HCT116 (cell line): ENCODE results near the gene USP10. TPM values are rescaled to one million over a fixed set of nuclear protein-coding genes. Genes with fewer than 3 reads are reported as not detected.

Experiments
- ATAC-seq: fragments of 200-7000 bp; cut with Tn5 transposase; 2 replicates; pipeline ENCODE4 v1.9.1; 2020; ENCODE audit warnings: mild to moderate bottlenecking, moderate library complexity
- BruUV-seq: library from RNA; stranded (reverse); fragments of 400-500 nt; replicated peaks from 2 replicates; lab custom pipeline; 2021; lab: Mats Ljungman, UMichigan
- CTCF ChIA-PET: fragments of 300-600 bp; sonication (Branson Sonifier 250); formaldehyde crosslinking; loops from one replicate; lab custom pipeline; 2021; ENCODE audit warnings: antibody characterized with exemption; lab: Charles Lee
- POLR2A ChIA-PET: fragments of 300-600, 350-600 bp; sonication (Branson Sonifier 250); formaldehyde crosslinking; loops from one replicate; lab custom pipeline; 2021; ENCODE audit warnings: antibody characterized with exemption; lab: Charles Lee
- RAD21 ChIA-PET, 2 experiments: fragments of 300-600 bp; sonication (Branson Sonifier 250); formaldehyde crosslinking; loops; one replicate each; lab custom pipeline; 2023; ENCODE audit warnings: low total read pairs in 2 of 2; ENCODE audit not compliant: uncharacterized antibody in 2 of 2, unreplicated experiment in 2 of 2, low non-redundant PET in 1 of 2; lab: Charles Lee
- DNase-seq: peaks from one replicate; pipeline ENCODE4 v3.0.0-alpha.2; 2010; ENCODE audit warnings: low read depth, low spot score
- H2AFZ ChIP-seq: fragments of 200-600 bp; shearing (Covaris generic), sonication (generic); 2 replicates; pipeline ENCODE4 v1.6.1; 2017; ENCODE audit warnings: low read depth, mixed run types, mixed read lengths, antibody characterized with exemption, low read length; ENCODE audit not compliant: poor library complexity, severe bottlenecking
- H3K27ac ChIP-seq: 2 replicates; pipeline ENCODE4 v1.5.1; 2012; ENCODE audit warnings: low read depth, low read length
- H3K27me3 ChIP-seq: fragments of 200-600 bp; sonication (generic); 2 replicates; pipeline ENCODE4 v1.6.1; 2016; ENCODE audit warnings: mixed run types, low read length, mixed read lengths; ENCODE audit not compliant: insufficient read depth
- H3K36me3 ChIP-seq, 2 experiments: fragments of 200-500 bp in 1 of 2; fragments of 200-600 bp in 1 of 2; sonication (Bioruptor generic) in 1 of 2; sonication (generic) in 1 of 2; 2 replicates each; pipeline versions ENCODE4 v1.5.1 to v1.6.1; 2014 to 2016; ENCODE audit warnings: low read length in 2 of 2, inconsistent platforms in 1 of 2, mixed read lengths in 1 of 2, mixed run types in 1 of 2; ENCODE audit not compliant: insufficient read depth in 2 of 2, control insufficient read depth in 1 of 2
- H3K4me1 ChIP-seq, 2 experiments: fragments of 200-600 bp in 1 of 2; sonication (generic) in 1 of 2; 2 replicates each; pipeline versions ENCODE4 v1.5.1 to v1.6.1; 2012 to 2017; ENCODE audit warnings: low read length in 2 of 2, inconsistent platforms in 1 of 2, mild to moderate bottlenecking in 1 of 2, mixed read lengths in 1 of 2, mixed run types in 1 of 2, moderate library complexity in 1 of 2; ENCODE audit not compliant: insufficient read depth in 2 of 2, control insufficient read depth in 1 of 2
- H3K4me2 ChIP-seq: fragments of 200-600 bp; sonication (generic); 2 replicates; pipeline ENCODE4 v1.6.1; 2017; ENCODE audit warnings: mixed run types, low read length, mixed read lengths
- H3K4me3 ChIP-seq, 2 experiments: fragments of 200-600 bp in 1 of 2; sonication (generic) in 1 of 2; replicated peaks in 1 of 2; 2 replicates each; pipeline ENCODE4 v1.5.1; 2011 to 2016; ENCODE audit warnings: low read length in 2 of 2, control low read depth in 1 of 2, low read depth in 1 of 2, mild to moderate bottlenecking in 1 of 2, mixed read lengths in 1 of 2, mixed run types in 1 of 2
- H3K79me2 ChIP-seq: fragments of 200-600 bp; sonication (generic); 2 replicates; pipeline ENCODE4 v1.6.1; 2017; ENCODE audit warnings: mild to moderate bottlenecking, mixed run types, low read length, moderate library complexity, mixed read lengths; ENCODE audit not compliant: insufficient read depth
- H3K9ac ChIP-seq: fragments of 200-600 bp; sonication (generic); 2 replicates; pipeline ENCODE4 v1.6.1; 2016; ENCODE audit warnings: low read length, mixed read lengths
- H3K9me2 ChIP-seq: fragments of 200-600 bp; sonication (generic), shearing (Covaris generic); 2 replicates; pipeline ENCODE4 v1.6.1; 2017; ENCODE audit warnings: mixed run types, mild to moderate bottlenecking, moderate library complexity; ENCODE audit not compliant: insufficient read depth
- H3K9me3 ChIP-seq, 2 experiments: fragments of 200-500 bp in 1 of 2; fragments of 200-600 bp in 1 of 2; sonication (Bioruptor generic) in 1 of 2; sonication (generic) in 1 of 2; 2 replicates each; pipeline ENCODE4 v1.6.1; 2014 to 2017; ENCODE audit warnings: low read length in 2 of 2, mixed read lengths in 2 of 2, inconsistent platforms in 1 of 2, low read depth in 1 of 2, mild to moderate bottlenecking in 1 of 2, mixed run types in 1 of 2, moderate library complexity in 1 of 2; ENCODE audit not compliant: control insufficient read depth in 1 of 2, insufficient read depth in 1 of 2
- H4K20me1 ChIP-seq: fragments of 200-600 bp; sonication (generic), shearing (Covaris generic); 2 replicates; pipeline ENCODE4 v1.6.1; 2017; ENCODE audit warnings: mixed run types, mild to moderate bottlenecking, moderate library complexity; ENCODE audit not compliant: insufficient read depth
- CTCF ChIP-seq, 3 experiments: fragments of 200-600 bp in 1 of 3; sonication (generic) in 1 of 3; IDR thresholded peaks in 2 of 3; conservative IDR thresholded peaks in 1 of 3; 2 replicates each; pipeline ENCODE4 v1.5.1; 2012 to 2017; ENCODE audit warnings: low read depth in 2 of 3, low read length in 2 of 3, antibody characterized with exemption in 1 of 3, borderline replicate concordance in 1 of 3, control low read depth in 1 of 3, mild to moderate bottlenecking in 1 of 3, mixed read lengths in 1 of 3, mixed run types in 1 of 3, moderate library complexity in 1 of 3; ENCODE audit not compliant: insufficient read depth in 1 of 3
- ELF1 ChIP-seq: IDR thresholded peaks from 2 replicates; pipeline ENCODE4 v1.6.1; 2012; ENCODE audit warnings: low read depth, borderline replicate concordance
- EZH2 ChIP-seq: fragments of 200-600 bp; sonication (generic); IDR thresholded peaks from 2 replicates; pipeline ENCODE4 v1.6.1; 2017; ENCODE audit warnings: antibody characterized with exemption, mixed run types
- FOSL1 ChIP-seq: IDR thresholded peaks from 2 replicates; pipeline ENCODE4 v1.6.1; 2012; ENCODE audit warnings: low read depth
- MAX ChIP-seq: IDR thresholded peaks from 2 replicates; pipeline ENCODE4 v1.6.1; 2012
- POLR2A ChIP-seq: IDR thresholded peaks from 2 replicates; pipeline ENCODE4 v1.7.0; 2011; ENCODE audit warnings: borderline replicate concordance; ENCODE audit not compliant: insufficient read depth, insufficient read length; ENCODE audit errors: extremely low read depth
- POLR2AphosphoS5 ChIP-seq: IDR thresholded peaks from 2 replicates; pipeline ENCODE4 v1.6.1; 2011; ENCODE audit warnings: mild to moderate bottlenecking, low read depth, low read length, moderate library complexity
- SIN3A ChIP-seq: IDR thresholded peaks from 2 replicates; pipeline ENCODE4 v1.6.1; 2012; ENCODE audit warnings: low read depth
- SRF ChIP-seq: IDR thresholded peaks from 2 replicates; pipeline ENCODE4 v1.6.1; 2012; ENCODE audit warnings: low read depth
- TCF7L2 ChIP-seq: IDR thresholded peaks from 2 replicates; pipeline ENCODE4 v1.7.0; 2011; ENCODE audit warnings: borderline replicate concordance, inconsistent platforms; ENCODE audit not compliant: insufficient read depth, insufficient read length; ENCODE audit errors: extremely low read depth
- YY1 ChIP-seq: IDR thresholded peaks from 2 replicates; pipeline ENCODE4 v1.6.1; 2011; ENCODE audit warnings: low read length, low read depth, moderate library complexity, mild to moderate bottlenecking; ENCODE audit not compliant: insufficient replicate concordance; ENCODE audit errors: extremely low read depth
- ZBTB33 ChIP-seq: IDR thresholded peaks from 2 replicates; pipeline ENCODE4 v1.6.1; 2011; ENCODE audit warnings: mild to moderate bottlenecking, low read length, moderate library complexity; ENCODE audit not compliant: insufficient replicate concordance; ENCODE audit errors: extremely low read depth
- ZNF274 ChIP-seq: fragments of 200-500 bp; sonication (Bioruptor generic); IDR thresholded peaks from 2 replicates; pipeline ENCODE4 v1.6.1; 2014; ENCODE audit warnings: mild to moderate bottlenecking, low read depth, low read length, inconsistent platforms
- intact Hi-C: fragments of 100-400 bp; cut with micrococcal nuclease; formaldehyde crosslinking; loops from 2 replicates; pipeline ENCODE4 v1.10.0; 2022
- total RNA-seq: library from RNA; stranded (reverse); gene quantifications from one replicate; pipeline ENCODE4 v1.2.1, GENCODE V29; 2021; ENCODE audit not compliant: unreplicated experiment
- TF ChIP-seq, protein P1 (sequence below): IDR thresholded peaks from 2 replicates; pipeline ENCODE4 v1.6.1; 2012; ENCODE audit warnings: low read depth
- TF ChIP-seq, protein P2 (sequence below): IDR thresholded peaks from 2 replicates; pipeline ENCODE4 v1.6.1; 2012

Gene USP10
- total RNA-seq, 1 experiment from 2014 or later: 175 TPM

DNA sequence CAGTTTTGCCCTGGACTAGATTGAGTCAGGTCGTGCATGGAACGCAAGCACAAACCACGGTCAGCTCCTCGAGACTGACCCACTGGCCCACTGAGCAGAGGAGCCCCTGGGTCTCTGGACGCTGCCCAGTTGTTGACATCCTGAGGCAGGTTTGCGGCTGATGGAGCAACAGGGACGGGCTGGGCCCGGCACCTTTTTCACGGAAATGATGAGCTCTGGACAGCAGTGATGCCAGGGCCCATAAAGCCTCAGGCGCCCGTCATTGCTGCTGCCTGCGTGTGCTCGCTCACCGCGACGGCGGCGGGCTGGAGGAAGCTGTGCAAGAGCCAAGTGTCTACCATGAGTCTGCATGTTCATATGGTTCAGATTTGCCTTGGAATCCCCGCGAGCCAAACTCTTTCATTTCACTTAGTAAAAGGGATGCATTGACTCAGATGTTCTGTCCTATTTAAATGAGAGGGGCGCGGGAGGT, 89.2 kb downstream of the USP10 start:
- no peaks in the 10 kb centered on the region for H3K36me3 ChIP-seq
- DNase-seq (no peak), ATAC-seq (no peak)
- H3K4me2 ChIP-seq: no peak overlapping the region
- RAD21 ChIA-PET: no interaction called here
- H4K20me1 ChIP-seq: no peaks in the 10 kb centered on the region
- H3K27me3 ChIP-seq: no peaks in the 10 kb centered on the region
- H3K9ac ChIP-seq: no peak overlapping the region
- TF ChIP-seq ELF1 (no peak), YY1 (no peak), EZH2 (no peak), SRF (no peak), TCF7L2 (no peak), MAX (no peak), POLR2A (no peak), CTCF (IDR thresholded peaks at IDR 0.05 in 2 of 3, conservative IDR thresholded peaks at IDR 0.05 in 1 of 3; ENCODE audit: borderline replicate concordance in 1 of 3, insufficient read depth in 1 of 3, low read depth in 2 of 3, low read length in 2 of 3) (no peak), ZBTB33 (no peak), POLR2AphosphoS5 (no peak), ZNF274 (no peak), SIN3A (no peak), FOSL1 (no peak)
- TF ChIP-seq, protein P1, sequence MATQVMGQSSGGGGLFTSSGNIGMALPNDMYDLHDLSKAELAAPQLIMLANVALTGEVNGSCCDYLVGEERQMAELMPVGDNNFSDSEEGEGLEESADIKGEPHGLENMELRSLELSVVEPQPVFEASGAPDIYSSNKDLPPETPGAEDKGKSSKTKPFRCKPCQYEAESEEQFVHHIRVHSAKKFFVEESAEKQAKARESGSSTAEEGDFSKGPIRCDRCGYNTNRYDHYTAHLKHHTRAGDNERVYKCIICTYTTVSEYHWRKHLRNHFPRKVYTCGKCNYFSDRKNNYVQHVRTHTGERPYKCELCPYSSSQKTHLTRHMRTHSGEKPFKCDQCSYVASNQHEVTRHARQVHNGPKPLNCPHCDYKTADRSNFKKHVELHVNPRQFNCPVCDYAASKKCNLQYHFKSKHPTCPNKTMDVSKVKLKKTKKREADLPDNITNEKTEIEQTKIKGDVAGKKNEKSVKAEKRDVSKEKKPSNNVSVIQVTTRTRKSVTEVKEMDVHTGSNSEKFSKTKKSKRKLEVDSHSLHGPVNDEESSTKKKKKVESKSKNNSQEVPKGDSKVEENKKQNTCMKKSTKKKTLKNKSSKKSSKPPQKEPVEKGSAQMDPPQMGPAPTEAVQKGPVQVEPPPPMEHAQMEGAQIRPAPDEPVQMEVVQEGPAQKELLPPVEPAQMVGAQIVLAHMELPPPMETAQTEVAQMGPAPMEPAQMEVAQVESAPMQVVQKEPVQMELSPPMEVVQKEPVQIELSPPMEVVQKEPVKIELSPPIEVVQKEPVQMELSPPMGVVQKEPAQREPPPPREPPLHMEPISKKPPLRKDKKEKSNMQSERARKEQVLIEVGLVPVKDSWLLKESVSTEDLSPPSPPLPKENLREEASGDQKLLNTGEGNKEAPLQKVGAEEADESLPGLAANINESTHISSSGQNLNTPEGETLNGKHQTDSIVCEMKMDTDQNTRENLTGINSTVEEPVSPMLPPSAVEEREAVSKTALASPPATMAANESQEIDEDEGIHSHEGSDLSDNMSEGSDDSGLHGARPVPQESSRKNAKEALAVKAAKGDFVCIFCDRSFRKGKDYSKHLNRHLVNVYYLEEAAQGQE: no peak
- TF ChIP-seq, protein P2, sequence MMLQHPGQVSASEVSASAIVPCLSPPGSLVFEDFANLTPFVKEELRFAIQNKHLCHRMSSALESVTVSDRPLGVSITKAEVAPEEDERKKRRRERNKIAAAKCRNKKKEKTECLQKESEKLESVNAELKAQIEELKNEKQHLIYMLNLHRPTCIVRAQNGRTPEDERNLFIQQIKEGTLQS: no peak
- no peak overlapping the region for H3K4me3 ChIP-seq
- CTCF ChIA-PET: no interaction called here
- POLR2A ChIA-PET: no interaction called here
- no peaks in the 10 kb centered on the region for H3K79me2 ChIP-seq
- no peaks in the 10 kb centered on the region for H3K9me3 ChIP-seq
- no TSS peak for BruUV-seq
- H3K27ac ChIP-seq: no peak overlapping the region
- H3K4me1 ChIP-seq: 0 out of 4 replicates have a peak, but pooled peaks cover 0 to 2% of the 10 kb centered on the region in 2 experiments
- no peaks in the 10 kb centered on the region for H3K9me2 ChIP-seq
- intact Hi-C loops: no loop called here
- no peak overlapping the region for H2AFZ ChIP-seq
